Measurements from ENCODE around the gene EFNA4. TPM values are rescaled to one million over a fixed set of nuclear protein-coding genes. Genes with fewer than 3 reads are reported as not detected.

Gene EFNA4
- total and polyA plus RNA-seq, 2 donors (not counting 1 experiment from before 2014, with no cell fraction given), result 8.4 to 10.6 TPM

DNA sequence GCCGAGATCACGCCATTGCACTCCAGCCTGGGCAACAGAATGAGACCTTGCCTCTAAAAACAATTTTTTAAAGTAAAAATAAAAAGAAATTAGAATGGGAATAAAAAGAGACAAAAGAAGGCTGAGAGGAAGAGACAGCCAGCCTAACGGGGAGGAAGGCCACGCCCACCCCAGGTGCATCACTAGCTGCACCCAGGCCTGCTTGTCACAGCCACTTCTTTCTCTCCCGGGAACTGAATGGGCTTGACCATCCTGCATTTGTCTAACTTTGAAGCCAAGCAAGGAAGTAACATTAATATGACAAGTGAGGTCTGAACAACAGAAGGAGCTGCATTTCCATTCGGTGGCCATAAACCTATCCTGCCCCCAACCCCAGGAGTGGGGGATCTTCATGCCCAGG is 43.3 kb downstream of the EFNA4 start:
- no peaks in the 10 kb centered on the region for H3K27me3 Mint-ChIP-seq
- TF ChIP-seq, protein P1, sequence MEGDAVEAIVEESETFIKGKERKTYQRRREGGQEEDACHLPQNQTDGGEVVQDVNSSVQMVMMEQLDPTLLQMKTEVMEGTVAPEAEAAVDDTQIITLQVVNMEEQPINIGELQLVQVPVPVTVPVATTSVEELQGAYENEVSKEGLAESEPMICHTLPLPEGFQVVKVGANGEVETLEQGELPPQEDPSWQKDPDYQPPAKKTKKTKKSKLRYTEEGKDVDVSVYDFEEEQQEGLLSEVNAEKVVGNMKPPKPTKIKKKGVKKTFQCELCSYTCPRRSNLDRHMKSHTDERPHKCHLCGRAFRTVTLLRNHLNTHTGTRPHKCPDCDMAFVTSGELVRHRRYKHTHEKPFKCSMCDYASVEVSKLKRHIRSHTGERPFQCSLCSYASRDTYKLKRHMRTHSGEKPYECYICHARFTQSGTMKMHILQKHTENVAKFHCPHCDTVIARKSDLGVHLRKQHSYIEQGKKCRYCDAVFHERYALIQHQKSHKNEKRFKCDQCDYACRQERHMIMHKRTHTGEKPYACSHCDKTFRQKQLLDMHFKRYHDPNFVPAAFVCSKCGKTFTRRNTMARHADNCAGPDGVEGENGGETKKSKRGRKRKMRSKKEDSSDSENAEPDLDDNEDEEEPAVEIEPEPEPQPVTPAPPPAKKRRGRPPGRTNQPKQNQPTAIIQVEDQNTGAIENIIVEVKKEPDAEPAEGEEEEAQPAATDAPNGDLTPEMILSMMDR (IDR thresholded peaks at IDR 0.05), result no peak
- no peak for TF ChIP-seq EZH2 (IDR thresholded peaks at IDR 0.05; ENCODE audit: borderline replicate concordance, insufficient read depth, low read depth, low read length, poor library complexity, severe bottlenecking)
- Histone ChIP-seq H4K20me1 (ENCODE audit: control insufficient read depth, insufficient read depth, low read length, poor library complexity, severe bottlenecking) (no peaks in the 10 kb centered on the region), H3K4me2 (replicated peaks; ENCODE audit: low read depth, low read length, poor library complexity, severe bottlenecking) (no peak overlapping the region), H3K79me2 (ENCODE audit: control insufficient read depth, insufficient read depth, low read length) (no peaks in the 10 kb centered on the region), H3K9ac (ENCODE audit: low read length) (no peak overlapping the region), H3K36me3 (replicated peaks in 1 of 2; ENCODE audit: control extremely low read depth in 1 of 2, control insufficient read depth in 1 of 2, extremely low read depth in 1 of 2, insufficient read depth in 2 of 2, low read length in 1 of 2) (no peaks in the 10 kb centered on the region), H3K27ac (ENCODE audit: low read length in 2 of 2) (no peak overlapping the region), H3K27me3 (replicated peaks in 1 of 4; ENCODE audit: control extremely low read depth in 1 of 4, control insufficient read depth in 3 of 4, insufficient read depth in 4 of 4, low read length in 3 of 4) (peaks cover 0 to 3% (median 0%) of the 10 kb centered on the region in 4 experiments), H2AFZ (ENCODE audit: insufficient read depth, low read depth, low read length, poor library complexity, severe bottlenecking) (no peak overlapping the region), H3K4me3 (ENCODE audit: control extremely low read depth in 1 of 5, extremely low read depth in 1 of 5, insufficient read depth in 1 of 5, low read depth in 2 of 5, low read length in 4 of 5) (no peak overlapping the region), H3K4me1 (ENCODE audit: control insufficient read depth in 2 of 2, insufficient read depth in 2 of 2, low read length in 2 of 2) (no peaks in the 10 kb centered on the region), H3K9me3 (ENCODE audit: control extremely low read depth in 1 of 3, control insufficient read depth in 2 of 3, insufficient read depth in 1 of 3, low read length in 2 of 3) (no peaks in the 10 kb centered on the region)
- 43% methylated on average over 4 of the region's 6 CpGs for WGBS (ENCODE audit: insufficient coverage)
- POLR2A ChIA-PET, result no interaction called here
- no peaks in the 10 kb centered on the region for H3K9me3 Mint-ChIP-seq (ENCODE audit: insufficient read depth)
- H3K4me3 Mint-ChIP-seq, result no peak overlapping the region
- ATAC-seq (ENCODE audit: low read depth) (no peak), DNase-seq (no peak)
- intact Hi-C loops (cut with micrococcal nuclease), result no loop called here
- CTCF ChIA-PET, result interaction anchor here (0.6 to 4.4 kb wide), 5 partner anchors 9 to 62 kb away, joined by 3 to 19 read pairs (median 7); no protein-coding TSS in a partner anchor
- H3K4me1 Mint-ChIP-seq, result no peaks in the 10 kb centered on the region
- H3K27ac Mint-ChIP-seq, result no peak overlapping the region

DNA sequence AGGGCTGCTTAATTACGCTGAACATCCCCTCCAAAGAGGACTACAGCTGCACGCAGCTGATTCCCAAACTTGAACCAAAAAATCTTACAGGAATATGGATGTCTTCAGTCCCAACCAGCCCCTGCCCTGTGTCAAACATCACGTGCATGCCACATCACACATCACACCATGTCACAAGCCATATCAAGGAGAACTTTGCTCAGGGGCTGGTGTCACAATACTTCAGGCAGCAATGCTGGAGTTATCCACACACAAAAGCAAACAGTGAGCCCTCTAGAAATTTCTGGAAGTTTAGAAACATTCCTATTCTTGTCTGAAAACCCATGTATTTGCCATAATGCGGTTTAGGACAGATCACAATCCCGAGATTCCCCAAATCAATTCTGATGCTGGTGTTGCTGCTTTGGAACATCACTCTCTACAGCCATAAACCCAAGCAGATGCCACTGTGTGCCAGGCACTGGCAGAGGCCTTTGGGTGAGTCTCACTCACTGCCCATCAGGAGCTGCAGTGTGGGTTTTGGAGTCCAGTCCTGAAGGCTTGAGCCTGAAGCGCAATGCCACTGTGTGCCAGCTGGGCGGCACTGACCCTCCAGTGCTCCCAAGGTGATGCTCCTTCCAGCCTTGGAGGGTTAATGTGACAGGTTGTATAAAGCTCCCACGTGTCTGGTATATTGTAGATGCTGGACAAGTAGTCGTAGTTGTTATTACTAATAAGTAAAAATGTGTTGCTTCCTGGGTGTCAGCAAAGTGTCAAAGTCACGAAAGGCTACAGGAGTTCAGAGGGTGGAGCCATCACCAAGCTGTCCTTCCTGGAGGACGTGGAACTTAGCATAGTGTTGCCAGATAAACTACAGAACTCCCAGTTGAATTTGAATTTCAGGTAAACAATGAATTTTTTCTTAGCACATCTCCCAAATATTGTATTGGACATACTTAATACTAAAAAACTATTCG is 44.0 kb downstream of the EFNA4 start:
- ChIA-PET POLR2A (no interaction called here), CTCF (interaction anchor here (0.6 to 4.4 kb wide), 7 partner anchors 10 to 65 kb away, joined by 3 to 19 read pairs (median 4); no protein-coding TSS in a partner anchor)
- Histone ChIP-seq H3K4me1 (ENCODE audit: control insufficient read depth in 2 of 2, insufficient read depth in 2 of 2, low read length in 2 of 2) (no peaks in the 10 kb centered on the region), H3K4me2 (replicated peaks; ENCODE audit: low read depth, low read length, poor library complexity, severe bottlenecking) (no peak overlapping the region), H3K36me3 (replicated peaks in 1 of 2; ENCODE audit: control extremely low read depth in 1 of 2, control insufficient read depth in 1 of 2, extremely low read depth in 1 of 2, insufficient read depth in 2 of 2, low read length in 1 of 2) (no peaks in the 10 kb centered on the region), H4K20me1 (ENCODE audit: control insufficient read depth, insufficient read depth, low read length, poor library complexity, severe bottlenecking) (no peaks in the 10 kb centered on the region), H3K27me3 (replicated peaks in 1 of 4; ENCODE audit: control extremely low read depth in 1 of 4, control insufficient read depth in 3 of 4, insufficient read depth in 4 of 4, low read length in 3 of 4) (peaks cover 0 to 3% (median 0%) of the 10 kb centered on the region in 4 experiments), H3K27ac (ENCODE audit: low read length in 2 of 2) (no peak overlapping the region), H3K79me2 (ENCODE audit: control insufficient read depth, insufficient read depth, low read length) (no peaks in the 10 kb centered on the region), H3K4me3 (ENCODE audit: control extremely low read depth in 1 of 5, extremely low read depth in 1 of 5, insufficient read depth in 1 of 5, low read depth in 2 of 5, low read length in 4 of 5) (no peak overlapping the region), H3K9ac (ENCODE audit: low read length) (no peak overlapping the region), H2AFZ (ENCODE audit: insufficient read depth, low read depth, low read length, poor library complexity, severe bottlenecking) (no peak overlapping the region), H3K9me3 (ENCODE audit: control extremely low read depth in 1 of 3, control insufficient read depth in 2 of 3, insufficient read depth in 1 of 3, low read length in 2 of 3) (no peaks in the 10 kb centered on the region)
- Mint-ChIP-seq H3K27ac (no peak overlapping the region), H3K4me3 (no peak overlapping the region), H3K9me3 (ENCODE audit: insufficient read depth) (no peaks in the 10 kb centered on the region), H3K27me3 (no peaks in the 10 kb centered on the region), H3K4me1 (no peaks in the 10 kb centered on the region)
- ATAC-seq (ENCODE audit: low read depth) (no peak), DNase-seq (no peak)
- 95% methylated on average over 9 of the region's 12 CpGs for WGBS (ENCODE audit: insufficient coverage)
- intact Hi-C loops (cut with micrococcal nuclease), result no loop called here
- TF ChIP-seq EZH2 (IDR thresholded peaks at IDR 0.05; ENCODE audit: borderline replicate concordance, insufficient read depth, low read depth, low read length, poor library complexity, severe bottlenecking), result no peak
- TF ChIP-seq, protein P1 (IDR thresholded peaks at IDR 0.05), result no peak
